GM21723 (cell line): ENCODE measurements around the gene AKAP6.

ENCODE experiments used
- ATAC-seq: cut with Tn5 transposase; IDR thresholded peaks from one replicate; pipeline ENCODE4 v1.9.1; 2021; ENCODE audit warnings: mild to moderate bottlenecking, moderate library complexity; ENCODE audit not compliant: unreplicated experiment

AKAP6 gene

DNA sequence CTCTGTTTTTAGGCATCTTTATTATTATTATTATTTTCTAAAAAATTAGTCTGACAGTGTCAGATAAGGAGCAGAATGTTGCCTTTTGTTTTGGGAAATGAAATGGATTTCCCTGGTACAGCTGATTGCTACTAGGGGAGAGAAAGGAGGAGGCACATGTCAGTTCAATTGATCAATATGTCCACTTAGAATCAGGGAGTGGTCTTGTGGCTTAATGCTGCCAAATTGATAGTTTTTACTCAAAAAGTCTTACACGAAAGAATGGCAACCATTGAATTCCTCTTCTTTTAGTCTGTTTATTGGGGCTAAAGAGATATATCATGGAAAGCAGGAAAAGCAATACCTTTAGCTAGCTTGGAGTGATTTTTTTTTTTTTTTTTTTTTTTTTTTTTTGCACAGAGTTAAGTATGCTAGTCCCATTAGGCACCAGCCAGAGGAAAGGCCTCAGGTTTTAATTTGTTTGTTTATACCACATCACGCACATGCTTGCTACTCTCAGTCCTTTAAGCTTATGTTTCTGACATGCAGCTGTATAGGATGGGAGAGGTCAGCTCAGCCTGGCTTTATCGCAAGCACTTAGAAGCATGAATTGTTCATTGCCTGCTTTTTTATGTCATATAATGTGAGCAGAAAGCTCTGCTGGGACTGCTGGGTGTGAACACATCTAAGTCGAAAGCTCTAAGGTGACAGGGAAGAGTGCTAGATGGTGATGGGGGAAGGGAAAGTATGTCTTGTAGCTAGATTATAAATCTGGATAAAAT is 1.4 kb downstream of the AKAP6 start:
- ATAC-seq: no peak

DNA sequence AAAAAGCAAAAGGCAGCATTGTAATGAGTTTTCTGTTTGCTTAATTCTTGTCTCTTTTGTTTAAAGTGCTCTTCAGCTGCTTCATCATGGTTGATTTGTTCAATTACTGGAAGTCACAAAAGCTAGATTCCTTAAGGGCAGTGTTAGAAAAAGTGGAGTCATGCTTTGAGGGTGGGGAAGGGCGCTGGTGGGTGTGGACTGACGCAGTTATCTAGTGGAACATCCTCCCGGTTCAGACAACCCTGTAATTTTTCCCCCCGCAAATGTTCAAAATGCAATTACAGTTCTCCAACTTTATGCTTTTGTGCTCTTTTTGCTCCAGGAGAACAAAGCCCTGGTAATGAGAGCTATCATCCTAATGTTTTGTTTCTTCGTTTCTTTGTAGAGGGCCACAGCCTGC is 2.1 kb downstream of the AKAP6 start:
- no peak for ATAC-seq

DNA sequence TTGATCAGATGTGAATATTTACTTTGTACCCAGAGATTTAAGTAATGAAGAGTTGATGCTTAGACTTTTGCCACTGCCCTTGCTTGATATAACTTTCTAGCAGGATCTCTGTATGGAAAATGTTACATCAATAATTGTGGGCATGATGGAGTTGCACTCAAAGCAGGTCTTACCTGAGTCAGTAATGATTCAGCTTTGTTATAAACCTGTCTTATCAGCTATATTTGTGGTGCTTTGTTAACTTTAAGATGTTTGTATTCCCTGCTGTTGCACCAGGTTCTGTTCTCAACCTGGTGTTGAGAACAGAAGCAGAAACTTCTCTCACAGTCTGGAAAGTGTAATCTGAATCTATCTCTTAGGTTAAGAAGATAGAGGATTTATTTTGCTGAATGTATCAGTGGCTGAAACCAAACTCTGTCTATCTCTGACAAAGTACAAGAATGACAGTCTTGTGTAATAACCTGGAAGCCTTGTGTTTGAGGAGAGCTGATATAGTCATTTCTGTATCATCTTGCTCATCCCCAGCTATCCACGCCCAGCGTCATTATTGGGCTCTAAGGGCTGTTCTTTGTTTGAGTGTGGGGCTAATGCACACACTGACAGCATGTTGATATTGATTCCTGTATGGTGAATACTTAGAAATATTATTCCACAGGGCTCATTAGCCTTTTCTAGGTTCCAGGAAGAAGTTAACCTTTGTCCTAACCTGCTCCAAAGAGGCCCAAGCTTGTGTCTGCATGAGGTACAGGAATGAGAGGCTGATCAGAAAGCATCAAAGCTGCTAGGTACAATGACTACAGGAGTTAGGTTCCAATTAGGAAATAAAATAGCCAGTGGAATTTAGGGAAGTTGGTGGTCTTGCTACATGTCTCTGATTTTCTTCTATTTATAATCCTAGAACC is 3.6 kb downstream of the AKAP6 start:
- ATAC-seq: no peak

DNA sequence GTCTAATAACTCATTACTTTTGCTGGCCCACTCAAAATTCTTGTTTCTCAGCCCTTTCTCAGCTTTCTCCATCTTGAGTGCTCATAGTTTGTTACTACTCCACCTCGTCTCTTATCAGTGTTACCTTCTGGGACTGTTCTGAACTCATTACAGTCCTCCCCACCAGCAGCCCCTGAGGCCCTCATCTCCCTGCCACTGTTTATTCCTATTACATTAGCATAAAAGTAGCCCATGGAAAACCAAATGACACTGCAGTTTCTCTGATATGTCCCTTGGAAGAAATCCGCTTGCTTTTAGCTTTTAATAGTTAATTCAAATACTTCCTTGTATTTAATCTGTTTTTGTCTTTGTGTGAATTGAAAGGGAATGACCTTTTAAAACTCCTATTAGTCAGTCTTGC is 7.6 kb downstream of the AKAP6 start:
- no peak for ATAC-seq

DNA sequence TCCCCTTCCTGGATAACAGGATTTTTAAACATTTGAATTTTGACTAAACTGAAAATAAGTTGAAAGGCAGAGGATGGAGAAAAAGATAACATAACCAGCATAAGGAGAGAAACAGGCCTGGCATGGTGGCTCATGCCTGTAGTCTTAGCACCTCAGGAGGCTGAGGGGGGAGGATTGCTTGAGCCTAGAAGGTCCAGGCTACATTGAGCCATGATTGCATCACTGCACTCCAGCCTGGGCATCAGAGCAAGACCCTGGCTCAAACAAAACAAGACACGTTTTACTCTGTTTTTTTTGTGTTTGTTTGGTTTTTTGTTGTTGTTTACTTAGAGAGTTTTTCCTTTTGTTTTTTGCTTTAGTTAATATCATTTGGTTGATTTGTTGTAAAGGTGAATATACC is 8.7 kb downstream of the AKAP6 start:
- no peak for ATAC-seq

DNA sequence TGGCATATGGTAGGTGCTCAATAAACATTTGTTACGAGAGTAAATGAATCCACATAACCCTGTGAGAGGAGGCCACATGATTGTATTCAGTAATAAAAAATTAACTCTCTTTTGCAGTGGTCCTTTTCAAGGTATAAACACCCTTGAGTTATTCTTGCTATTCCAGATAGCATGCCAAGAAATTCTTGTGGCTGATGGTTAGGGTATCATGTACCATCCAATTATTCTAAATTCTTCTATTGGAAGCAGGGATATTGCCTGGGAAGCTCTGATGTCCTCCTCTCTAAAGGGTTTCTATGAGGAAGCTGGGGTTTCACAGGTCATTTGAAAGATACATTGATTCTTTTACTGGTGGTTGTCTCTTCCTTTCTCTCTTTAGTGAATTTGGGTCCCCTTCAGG is 10.1 kb downstream of the AKAP6 start:
- ATAC-seq: no peak

DNA sequence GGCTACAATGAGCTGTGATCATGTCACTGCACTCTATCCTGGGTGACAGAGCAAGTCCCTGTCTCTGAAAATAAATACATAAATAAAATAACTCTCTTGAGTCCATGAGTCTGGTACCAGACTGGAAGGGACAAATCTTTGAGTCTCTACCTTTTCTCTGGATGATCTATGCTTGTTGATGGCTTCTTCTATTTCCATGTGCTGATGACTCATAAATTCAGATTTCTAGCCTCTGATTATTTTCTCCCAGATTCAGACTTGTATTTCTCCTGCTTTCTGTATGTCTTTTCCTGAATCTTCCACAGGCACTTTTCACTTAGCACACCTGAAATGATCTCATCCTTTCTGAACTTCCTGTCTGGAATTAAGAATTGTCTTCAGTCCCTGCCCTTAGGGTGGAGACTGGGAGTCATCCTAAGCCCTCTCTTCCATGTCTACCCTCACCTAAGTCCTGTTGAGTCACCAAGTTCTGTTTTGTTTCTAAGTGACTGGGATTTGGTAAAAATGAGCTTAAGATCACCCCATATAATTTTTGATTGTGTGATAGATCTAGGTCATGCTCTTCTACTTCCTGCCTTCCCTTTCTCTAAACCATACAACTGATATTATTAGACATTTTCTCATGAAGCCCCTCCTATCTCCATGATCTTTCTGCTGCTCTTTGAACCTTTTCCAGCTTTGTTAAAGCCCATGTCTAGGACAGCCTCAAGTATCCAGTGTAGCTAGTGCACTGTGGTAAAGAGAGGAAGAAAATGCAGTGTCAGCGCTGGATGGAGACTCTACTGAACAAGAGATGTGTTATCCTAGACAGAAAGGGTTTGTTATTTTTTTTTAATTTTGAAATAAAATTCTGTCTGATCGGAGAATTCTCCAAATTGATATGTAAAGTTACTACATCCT is 13.1 kb downstream of the AKAP6 start:
- ATAC-seq: no peak

DNA sequence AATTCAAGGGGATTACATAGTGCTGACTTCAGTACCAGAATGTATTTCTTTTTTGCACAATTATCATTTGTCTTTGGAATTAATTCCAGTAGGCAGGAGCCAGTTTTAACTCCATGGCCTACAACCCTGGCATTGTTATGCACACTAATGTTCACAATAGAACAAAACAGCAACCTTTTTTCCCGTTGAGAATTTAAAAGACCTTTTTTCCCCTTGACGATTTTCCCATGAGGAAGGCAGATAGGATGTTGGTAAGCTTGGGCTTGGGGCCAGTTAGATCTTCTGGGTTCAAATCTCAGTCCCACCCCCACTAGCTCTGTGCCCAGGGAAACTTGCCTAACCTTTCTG is 13.7 kb downstream of the AKAP6 start:
- no peak for ATAC-seq

DNA sequence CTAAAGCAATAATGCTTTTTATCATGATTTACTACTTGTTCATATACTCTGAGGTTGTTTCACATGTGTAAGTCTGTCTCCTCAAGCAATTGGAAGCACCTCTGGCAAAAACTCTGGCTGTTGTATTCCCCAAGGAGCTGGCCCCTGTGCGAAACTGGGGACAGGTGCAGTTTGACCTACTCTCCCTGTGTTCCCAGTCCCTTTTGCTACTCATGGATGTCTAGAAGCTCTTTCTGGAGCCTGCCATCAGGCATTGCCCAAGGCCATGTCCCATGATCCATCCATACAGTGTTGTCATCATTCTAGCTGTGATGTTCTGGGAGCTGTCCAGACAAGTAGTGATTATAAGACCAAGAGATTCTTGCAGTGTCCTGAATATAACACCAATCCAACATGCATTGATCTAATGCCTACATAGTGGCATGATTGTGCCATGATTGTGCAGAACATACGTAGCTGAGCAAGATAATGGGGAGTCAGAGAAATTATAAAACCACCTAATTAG is 14.9 kb downstream of the AKAP6 start:
- ATAC-seq: no peak

DNA sequence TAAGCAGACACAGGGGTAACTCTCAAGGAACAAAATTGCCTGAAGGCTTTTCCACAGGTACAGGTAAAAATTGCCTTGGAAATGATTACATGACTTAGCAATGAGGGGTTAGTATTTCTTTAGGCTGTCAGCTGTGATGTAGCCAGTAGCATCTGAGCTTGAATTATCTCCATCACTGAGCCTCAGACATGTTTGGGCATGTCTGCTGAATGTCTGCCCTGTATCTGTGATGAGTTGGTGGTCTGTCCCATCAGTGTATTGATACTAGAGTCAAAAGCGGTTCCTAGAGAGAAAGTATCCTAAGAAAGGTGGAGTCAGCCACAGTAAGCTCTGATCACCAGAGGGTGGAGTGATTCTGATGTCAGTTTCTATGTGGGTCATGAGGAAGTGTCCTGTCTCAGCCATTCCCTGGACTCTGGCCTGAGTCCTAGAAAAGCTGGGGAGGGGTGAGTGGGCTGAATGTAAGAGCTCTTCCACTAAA is 16.3 kb downstream of the AKAP6 start:
- no peak for ATAC-seq

DNA sequence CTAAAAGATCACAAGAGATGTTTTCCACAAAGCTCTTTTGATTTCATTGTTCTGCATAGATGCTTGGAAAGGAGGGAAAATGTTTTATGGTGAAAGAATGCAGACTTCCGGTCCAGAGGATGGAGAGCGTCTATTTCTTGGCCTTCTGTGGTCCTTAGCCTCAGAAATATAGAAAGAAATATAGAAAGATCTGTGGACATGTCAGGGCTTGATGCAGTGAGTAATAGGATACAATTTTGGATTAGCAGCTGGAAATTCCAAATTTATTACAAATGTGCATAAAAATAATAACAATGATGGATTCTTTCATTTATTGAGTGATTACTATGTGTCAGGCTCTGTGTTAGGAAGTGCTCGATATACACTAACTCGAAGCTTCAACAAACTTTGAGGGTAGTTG is 20.2 kb downstream of the AKAP6 start:
- no peak for ATAC-seq

DNA sequence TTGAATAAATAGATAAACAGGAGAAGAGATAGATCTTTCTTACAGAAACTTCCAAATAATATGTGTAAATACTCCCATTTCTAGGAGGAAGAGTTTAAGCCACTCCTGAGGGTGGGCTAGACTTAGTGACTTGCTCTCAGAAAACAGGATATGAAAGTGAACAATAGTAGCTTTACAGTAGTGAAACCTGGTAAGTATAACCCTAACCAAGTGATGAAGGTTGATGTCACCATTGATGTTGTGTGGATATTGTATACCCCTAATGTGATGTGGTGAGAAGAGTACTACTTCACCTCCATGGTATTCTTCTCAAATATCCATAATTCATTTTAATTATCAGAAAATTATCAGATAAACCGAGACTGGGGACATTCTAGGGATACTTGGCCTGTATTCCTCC is 20.9 kb downstream of the AKAP6 start:
- ATAC-seq: peak; percentile 99

DNA sequence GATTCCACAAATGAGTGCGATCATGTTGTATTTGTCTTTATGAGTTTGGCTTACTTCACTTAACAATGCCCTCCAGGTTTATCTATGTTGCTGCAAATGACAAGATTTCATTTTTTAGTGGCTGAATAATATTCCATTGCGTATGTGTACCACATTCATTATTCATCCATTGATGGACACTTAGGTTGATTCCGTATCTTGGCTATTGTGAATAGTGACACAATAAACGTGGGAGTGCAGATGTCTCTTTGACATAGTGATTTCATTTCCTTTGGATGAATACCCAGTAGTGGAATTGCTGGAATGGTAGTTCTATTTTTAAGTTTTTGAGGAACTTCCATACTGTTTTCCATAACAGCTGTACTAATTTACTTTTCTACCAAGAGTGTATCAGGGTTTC is 23.5 kb downstream of the AKAP6 start:
- ATAC-seq: no peak

DNA sequence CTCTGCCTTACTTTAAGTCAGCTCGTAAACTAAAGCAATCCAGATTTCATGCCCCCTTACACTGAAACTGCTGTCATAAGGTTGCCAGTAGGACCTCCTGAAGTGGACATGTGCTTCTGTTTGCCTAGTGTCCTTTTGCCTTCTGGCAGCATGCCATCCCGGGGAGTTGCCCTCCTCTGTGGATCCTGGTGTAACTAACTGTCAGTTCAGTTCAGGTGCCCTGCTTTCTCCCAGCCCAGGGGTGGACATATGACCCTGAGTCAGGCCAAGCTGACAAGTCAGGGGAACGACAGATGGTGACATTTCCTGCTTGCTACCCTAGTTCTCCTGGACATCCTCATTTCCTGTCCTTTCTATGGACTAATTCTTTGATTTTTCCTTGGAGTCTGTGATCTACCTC is 25.6 kb downstream of the AKAP6 start:
- no peak for ATAC-seq

DNA sequence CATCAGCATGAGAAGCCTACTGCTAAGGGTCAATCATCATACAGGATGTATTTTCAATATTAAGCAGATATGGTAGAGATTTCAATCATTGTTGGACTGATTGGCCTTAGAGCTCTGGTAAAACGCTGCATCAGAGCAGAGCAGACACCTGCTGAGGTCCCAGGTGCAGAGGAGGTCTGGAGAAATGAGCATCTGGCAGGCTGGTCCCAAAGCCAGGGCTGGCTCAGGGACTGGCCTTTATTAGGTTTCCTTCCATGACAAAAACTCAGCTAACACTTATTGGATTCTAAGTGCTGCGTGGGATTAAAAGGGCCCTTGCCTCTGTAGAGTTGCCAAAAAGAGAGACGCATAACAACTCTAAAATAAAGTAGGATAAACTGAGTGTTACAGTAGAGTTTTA is 29.7 kb downstream of the AKAP6 start:
- ATAC-seq: no peak

DNA sequence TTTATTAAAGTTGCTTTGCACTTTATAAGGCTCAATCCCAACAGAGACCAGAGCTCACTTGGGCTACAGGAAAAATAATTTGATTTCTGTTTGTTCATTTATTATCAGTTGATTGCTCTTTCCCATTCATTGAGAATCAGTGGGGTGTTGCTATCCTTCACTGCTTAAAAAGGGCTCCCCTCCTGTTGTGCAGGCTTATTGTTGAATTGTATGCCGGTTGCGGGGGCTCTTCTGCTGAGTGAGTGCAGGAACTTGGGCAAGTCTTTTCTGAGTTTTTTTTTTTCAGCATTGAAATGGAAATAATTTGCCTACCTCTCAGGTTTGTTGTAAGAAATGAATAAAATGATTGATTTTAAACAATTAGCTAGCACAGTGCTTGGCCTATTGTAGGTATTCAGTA is 32.6 kb downstream of the AKAP6 start:
- no peak for ATAC-seq

DNA sequence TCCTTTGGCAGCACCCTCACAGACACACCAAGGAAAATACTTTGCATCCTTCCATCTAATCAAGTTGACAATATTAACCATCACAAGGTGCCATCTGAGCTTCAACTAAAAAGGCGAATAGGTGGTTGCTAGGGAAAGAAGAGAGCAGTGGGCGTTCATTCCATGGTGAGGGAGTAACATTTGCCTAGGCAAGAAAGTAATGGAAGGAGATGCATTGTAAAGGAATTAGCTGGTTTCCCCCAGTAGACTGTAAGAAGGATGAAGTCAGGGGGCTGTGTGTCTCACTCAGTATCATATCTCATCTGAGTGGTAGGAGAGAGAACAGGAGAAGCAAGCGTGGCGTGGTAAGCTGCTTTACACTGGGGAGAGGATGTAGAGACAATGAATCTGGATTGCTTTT is 34.7 kb downstream of the AKAP6 start:
- no peak for ATAC-seq

DNA sequence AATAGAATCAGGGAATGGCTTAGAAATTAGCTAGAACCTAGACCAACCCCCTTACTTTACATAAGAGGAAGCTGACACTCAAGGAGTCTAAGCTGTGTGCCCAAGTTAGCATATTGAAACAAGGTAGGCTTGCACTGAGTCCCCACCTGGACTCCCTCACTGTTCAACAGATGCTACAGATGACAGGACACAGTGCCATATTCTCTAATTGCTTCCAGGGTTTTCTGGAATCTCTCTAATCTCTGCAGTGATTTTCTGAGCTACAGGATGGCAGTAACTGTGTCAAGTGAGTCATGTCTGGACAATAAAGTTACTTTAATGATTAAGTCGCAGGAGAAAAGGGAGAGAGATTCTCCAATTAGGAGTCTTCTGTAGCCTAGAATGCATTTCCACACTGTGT is 35.8 kb downstream of the AKAP6 start:
- ATAC-seq: no peak

DNA sequence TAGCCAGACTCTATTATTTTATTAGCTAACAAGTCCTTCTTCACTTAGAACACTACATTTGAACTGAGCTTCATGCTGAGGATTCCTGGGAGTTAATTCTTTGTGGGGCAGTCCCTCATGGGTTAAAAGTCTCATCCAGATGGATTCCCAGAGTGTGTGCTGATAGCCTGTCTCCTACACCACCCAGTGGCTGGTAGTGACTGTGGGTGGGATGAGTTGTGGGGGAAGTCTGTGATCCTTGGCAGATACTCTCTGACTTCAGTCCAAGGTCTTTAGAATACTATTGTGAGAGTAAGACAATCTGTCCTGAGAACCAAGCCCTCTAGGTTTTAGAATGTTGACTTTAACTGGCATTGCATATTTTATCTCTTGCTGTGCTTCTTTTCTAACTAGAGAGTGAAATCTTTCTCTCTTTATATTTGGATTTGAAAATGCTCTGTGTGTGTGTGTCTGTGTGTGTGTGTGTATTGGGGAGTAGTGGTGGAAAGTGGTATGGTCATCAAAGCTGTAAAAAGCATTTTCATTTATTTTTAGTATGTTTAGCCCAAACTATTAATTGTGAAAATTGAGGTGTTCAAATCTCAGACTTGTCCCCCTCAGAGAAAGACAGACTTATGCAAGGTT is 37.3 kb downstream of the AKAP6 start:
- ATAC-seq: no peak

DNA sequence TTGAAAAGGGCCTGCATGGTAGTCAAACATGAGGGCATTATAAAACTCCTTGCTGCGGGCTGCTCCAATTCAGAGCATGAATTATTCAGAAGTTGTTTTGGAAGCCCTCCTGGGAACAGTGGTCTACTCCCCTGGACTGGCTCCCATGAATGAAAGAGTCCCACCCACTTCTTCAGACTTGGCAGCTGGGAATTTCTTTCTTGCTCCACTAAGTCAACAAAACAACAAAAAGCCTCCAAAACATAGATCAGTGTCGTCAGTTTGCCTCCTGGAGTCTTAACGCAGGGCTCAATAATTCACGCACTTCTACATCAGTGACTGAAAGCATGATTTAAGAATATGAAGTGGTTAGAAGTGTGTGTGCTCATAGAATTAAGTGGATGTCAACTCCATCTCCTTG is 37.9 kb downstream of the AKAP6 start:
- no peak for ATAC-seq

DNA sequence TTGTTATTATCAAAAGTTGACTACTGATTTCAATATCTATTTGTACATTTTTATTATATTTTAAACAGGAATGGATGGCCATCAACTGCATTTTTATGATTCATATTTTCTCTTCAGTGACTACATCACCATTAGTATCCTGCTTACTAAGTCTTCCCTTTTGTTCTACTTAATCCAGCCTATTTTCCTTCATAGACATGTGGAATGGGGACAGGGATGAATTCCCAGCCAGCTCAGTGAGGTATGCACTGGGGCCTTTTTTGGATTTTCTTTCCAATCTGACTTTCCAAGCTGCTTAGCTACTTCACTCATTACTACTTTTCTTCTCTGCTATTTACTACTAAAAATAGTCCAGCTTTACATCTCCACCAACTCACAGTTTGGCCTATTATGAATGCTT is 38.4 kb downstream of the AKAP6 start:
- ATAC-seq: no peak
